Stimulated activated CD8-positive, alpha-beta memory T cell treated with anti-CD3 and anti-CD28 coated beads, Interleukin-12 subunit alpha, Interleukin-12 subunit beta, amount 100 ng/mL, for 24 hours (primary cell): ENCODE data around the gene KDM4C.
"Not testable (repeated sequence)": the region's sequence is repeated elsewhere in the genome, so short reads cannot be mapped to it uniquely, and the experiment has no call there.

Experiments used
- DNase-seq: peaks from one replicate; pipeline ENCODE4 v3.0.0-alpha.2; 2020; ENCODE audit errors: extremely low read depth

KDM4C gene

GRCh38 chr9:6764011-6764410 is 6.2 kb downstream of the KDM4C start:
- no peak for DNase-seq

- DNase-seq, result no peak
Observed at GRCh38 chr9:6764523-6764922, 6.8 kb downstream of the KDM4C start.

- no peak for DNase-seq
Observed at GRCh38 chr9:6764950-6765349, 7.2 kb downstream of the KDM4C start.

- no peak for DNase-seq
Observed at GRCh38 chr9:6765396-6765795, 7.6 kb downstream of the KDM4C start.

GRCh38 chr9:6766606-6767005 is 8.8 kb downstream of the KDM4C start:
- DNase-seq, result no peak

GRCh38 chr9:6768587-6768986 is 10.8 kb downstream of the KDM4C start:
- DNase-seq, result not testable (repeated sequence)

GRCh38 chr9:6771722-6772121 is 13.9 kb downstream of the KDM4C start:
- no peak for DNase-seq

GRCh38 chr9:6777213-6777902 is 19.6 kb downstream of the KDM4C start:
- DNase-seq, result no peak

- no peak for DNase-seq
Observed at GRCh38 chr9:6779417-6780241, 21.9 kb downstream of the KDM4C start.

GRCh38 chr9:6780690-6781089 is 22.9 kb downstream of the KDM4C start:
- DNase-seq, result no peak

GRCh38 chr9:6781476-6781875 is 23.7 kb downstream of the KDM4C start:
- no peak for DNase-seq

- no peak for DNase-seq
Observed at GRCh38 chr9:6782345-6782744, 24.6 kb downstream of the KDM4C start.

- no peak for DNase-seq
Observed at GRCh38 chr9:6782981-6783380, 25.2 kb downstream of the KDM4C start.

GRCh38 chr9:6783753-6784152 is 26.0 kb downstream of the KDM4C start:
- DNase-seq, result no peak

- no peak for DNase-seq
Observed at GRCh38 chr9:6785682-6786081, 27.9 kb downstream of the KDM4C start.

GRCh38 chr9:6787793-6788161 is 30.0 kb downstream of the KDM4C start:
- no peak for DNase-seq

GRCh38 chr9:6788162-6789016 is 30.6 kb downstream of the KDM4C start:
- no peak for DNase-seq

GRCh38 chr9:6789017-6789338 is 31.2 kb downstream of the KDM4C start:
- DNase-seq, result not testable (repeated sequence)

GRCh38 chr9:6790866-6791265 is 33.1 kb downstream of the KDM4C start:
- DNase-seq, result no peak

- DNase-seq, result no peak
Observed at GRCh38 chr9:6793203-6793602, 35.4 kb downstream of the KDM4C start.

GRCh38 chr9:6794936-6795335 is 37.2 kb downstream of the KDM4C start:
- DNase-seq, result no peak

- no peak for DNase-seq
Observed at GRCh38 chr9:6802926-6803325, 45.2 kb downstream of the KDM4C start.

GRCh38 chr9:6805532-6805931 is 47.8 kb downstream of the KDM4C start:
- no peak for DNase-seq
